Pancreas (tissue), 10 donors: Measurements from ENCODE around the gene NME8. TPM values are rescaled to one million over a fixed set of nuclear protein-coding genes. Genes with fewer than 3 reads are reported as not detected.
A peak's percentile ranks its signal among the peaks of the same experiment; 100 is the strongest.

Source experiments
- ATAC-seq, 4 donors: fragments of 200-7000 bp; cut with Tn5 transposase; one replicate each; pipeline versions ENCODE4 v1.8.0 to v1.9.1; 2020; ENCODE audit warnings: mild to moderate bottlenecking in 4 of 4, moderate library complexity in 4 of 4
- DNase-seq, 6 donors: peaks; one replicate each; pipeline ENCODE4 v3.0.0-alpha.2; 2020
- FAIRE-seq: peaks from 2 replicates; lab custom pipeline; 2012; peaks lifted over from hg19 to GRCh38; lab: Jason Lieb, UNC
- H3K27ac ChIP-seq, 4 donors: fragments of 200-600 bp; sonication (generic); 1 replicate in 3 of 4; 2 replicates in 1 of 4; pipeline versions ENCODE4 v1.5.0 to v1.8.0; 2020
- H3K27me3 ChIP-seq, 4 donors: fragments of 200-600 bp; one replicate each; pipeline ENCODE4 v1.8.0; 2021
- H3K36me3 ChIP-seq, 3 donors: fragments of 200-600 bp; sonication (generic) in 1 of 3; one replicate each; pipeline versions ENCODE4 v1.5.0 to v1.8.0; 2020 to 2021
- H3K4me1 ChIP-seq, 3 donors: fragments of 200-600 bp; one replicate each; pipeline ENCODE4 v1.8.0; 2021
- H3K4me3 ChIP-seq, 4 donors: fragments of 200-600 bp; sonication (generic) in 2 of 4; one replicate each; pipeline versions ENCODE4 v1.5.0 to v1.8.0; 2020 to 2021
- H3K9me3 ChIP-seq, 4 donors: fragments of 200-600 bp; one replicate each; pipeline ENCODE4 v1.8.0; 2021
- CTCF ChIP-seq, 4 donors: fragments of 200-600 bp; sonication (generic) in 3 of 4; IDR thresholded peaks; one replicate each; pipeline versions ENCODE4 v1.5.0 to v1.8.0; 2021; ENCODE audit warnings: antibody characterized with exemption in 4 of 4
- WGBS, 2 donors: extraction: QIAGEN DNeasy Blood & Tissue Kit; methylation state at CpG; one replicate each; pipeline ENCODE4 v1.1.7; 2013; 5-methylcytosine and 5-hydroxymethylcytosine counted together
- intact Hi-C, 3 donors: fragments of 100-400 bp; cut with DNase I; formaldehyde crosslinking; loops; one replicate each; pipeline versions ENCODE4 v1.11.1 to v1.14.2; 2022
- polyA plus RNA-seq, 2 donors: library from polyadenylated mRNA; stranded (reverse); fragments of 200-250 nt; gene quantifications; one replicate each; pipeline ENCODE4 v1.2.3, GENCODE V29; 2013
- total RNA-seq, 6 donors: library from RNA; stranded (reverse); fragmentation: NEBNext Ultra II Directional in 4 of 6; extraction: Animal tissue kit (Norgen Biotek cat#: 25700) in 4 of 6; gene quantifications; one replicate each; pipeline versions ENCODE4 v1.2.1 to v1.2.4, GENCODE V29; 2021 to 2023
- donor health status: healthy with polysubstance abuse.
- donor health status: DM: no; HTN: no; CAD: no; lungs with moderate emphysema.
- donor health status: DM: no; HTN: no; CAD: no.
- donor health status: control.
- donor health status: control.
- donor health status: Bipolar disorder and iron deficiency.
- donor health status: DM: yes; HTN: yes; CAD: no.
- donor health status: DM: no; HTN: no; CAD: no.
- donor health status: DM: no; HTN: no; CAD: no.
- donor health status: DM: yes; HTN: yes; CAD: no.

The NME8 gene
- total and polyA plus RNA-seq, 8 donors, result not detected

GRCh38 chr7:37923996-37924395 is 75.6 kb downstream of the NME8 start:
- Histone ChIP-seq H3K4me1 (peaks cover 0 to 13% (median 0%) of the 10 kb centered on the region in 3 donors), H3K9me3 (no peaks in the 10 kb centered on the region), H3K4me3 (no peak overlapping the region), H3K36me3 (no peaks in the 10 kb centered on the region), H3K27ac (no peak overlapping the region), H3K27me3 (no peaks in the 10 kb centered on the region)
- intact Hi-C loops, result no loop called here
- ATAC-seq (no peak), FAIRE-seq (no peak), DNase-seq (no peak)
- no peak for TF ChIP-seq CTCF (IDR thresholded peaks at IDR 0.05)
- 83 to 86% methylated on average over 1 of the region's 1 CpG for WGBS, 2 donors

- no peak for TF ChIP-seq CTCF (IDR thresholded peaks at IDR 0.05)
- 76 to 77% methylated on average over 3 of the region's 3 CpGs for WGBS, 2 donors
- Histone ChIP-seq H3K4me3 (no peak overlapping the region), H3K4me1 (peaks cover 0 to 13% (median 0%) of the 10 kb centered on the region in 3 donors), H3K9me3 (no peaks in the 10 kb centered on the region), H3K36me3 (no peaks in the 10 kb centered on the region), H3K27me3 (no peaks in the 10 kb centered on the region), H3K27ac (no peak overlapping the region)
- intact Hi-C loops, result no loop called here
- DNase-seq (no peak), ATAC-seq (no peak), FAIRE-seq (no peak)
These were observed 76.2 kb downstream of the NME8 start for GRCh38 chr7:37924491-37925041.

- no peak for DNase-seq
- H3K36me3 ChIP-seq, result no peaks in the 10 kb centered on the region
- H3K9me3 ChIP-seq, result no peaks in the 10 kb centered on the region
- H3K27me3 ChIP-seq, result no peaks in the 10 kb centered on the region
- ATAC-seq, result no peak
- no peak for TF ChIP-seq CTCF (IDR thresholded peaks at IDR 0.05)
- 94 to 96% methylated on average over 1 of the region's 1 CpG for WGBS, 2 donors
- peaks cover 0 to 10% (median 0%) of the 10 kb centered on the region in 3 donors for H3K4me1 ChIP-seq
- intact Hi-C loops, result no loop called here
- no peak overlapping the region for H3K4me3 ChIP-seq
- no peak for FAIRE-seq
- no peak overlapping the region for H3K27ac ChIP-seq
These were observed 77.2 kb downstream of the NME8 start for GRCh38 chr7:37925620-37926019.

- Histone ChIP-seq H3K27me3 (no peaks in the 10 kb centered on the region), H3K9me3 (no peaks in the 10 kb centered on the region), H3K4me3 (no peak overlapping the region), H3K27ac (no peak overlapping the region), H3K4me1 (peaks cover 0 to 5% (median 0%) of the 10 kb centered on the region in 3 donors), H3K36me3 (no peaks in the 10 kb centered on the region)
- intact Hi-C loops, result no loop called here
- no peak for TF ChIP-seq CTCF (IDR thresholded peaks at IDR 0.05)
- FAIRE-seq (no peak), DNase-seq (no peak), ATAC-seq (peak in 1 of 4 donors; percentile 29)
- 79 to 89% methylated on average over 2 of the region's 2 CpGs for WGBS, 2 donors
These were observed 79.5 kb downstream of the NME8 start for GRCh38 chr7:37927773-37928444.

- H3K4me3 ChIP-seq, result no peak overlapping the region
- 80 to 86% methylated on average over 4 of the region's 4 CpGs for WGBS, 2 donors
- no peaks in the 10 kb centered on the region for H3K27me3 ChIP-seq
- H3K36me3 ChIP-seq, result no peaks in the 10 kb centered on the region
- no peak for ATAC-seq
- H3K9me3 ChIP-seq, result no peaks in the 10 kb centered on the region
- no peak for FAIRE-seq
- no peak for TF ChIP-seq CTCF (IDR thresholded peaks at IDR 0.05)
- intact Hi-C loops, result no loop called here
- peaks cover 0 to 5% (median 0%) of the 10 kb centered on the region in 3 donors for H3K4me1 ChIP-seq
- H3K27ac ChIP-seq, result peak overlapping the region in 1 of 4 donors; percentile 9
- DNase-seq, result no peak
These were observed 80.5 kb downstream of the NME8 start for GRCh38 chr7:37928878-37929277.
